ENCODE data around the gene CDH13. TPM values are rescaled to one million over a fixed set of nuclear protein-coding genes. Genes with fewer than 3 reads are reported as not detected.

CDH13 gene
- total and polyA plus RNA-seq, 9 donors = 1.9 to 34.2 (median 4.8) TPM

DNA sequence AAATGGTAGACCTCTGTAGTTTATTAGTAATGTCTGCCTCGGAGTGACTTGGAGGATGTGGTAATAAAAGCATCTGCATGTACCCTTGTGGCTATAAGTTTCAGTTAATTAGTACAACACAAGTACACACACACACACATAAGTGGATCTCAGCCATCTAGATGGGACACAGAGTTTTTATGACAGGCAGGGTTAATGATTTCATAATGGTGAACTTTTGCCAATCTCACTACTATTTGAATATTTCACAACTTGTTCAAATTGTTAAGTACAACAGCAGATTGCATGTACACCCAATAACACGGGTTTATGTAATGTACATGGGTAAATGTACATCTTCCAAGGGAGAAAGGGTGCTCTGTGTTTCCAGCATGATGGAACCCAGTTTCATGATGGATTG, 669.7 kb downstream of the CDH13 start:
- intact Hi-C loops (cut with DNase I) = no loop called here
- H3K36me3 ChIP-seq = no peaks in the 10 kb centered on the region
- no peak overlapping the region for H3K4me3 ChIP-seq
- no peaks in the 10 kb centered on the region for H3K9me3 ChIP-seq
- no peaks in the 10 kb centered on the region for H3K27me3 ChIP-seq
- TF ChIP-seq POLR2A (IDR thresholded peaks at IDR 0.05) = no peak
- TF ChIP-seq, protein P1, sequence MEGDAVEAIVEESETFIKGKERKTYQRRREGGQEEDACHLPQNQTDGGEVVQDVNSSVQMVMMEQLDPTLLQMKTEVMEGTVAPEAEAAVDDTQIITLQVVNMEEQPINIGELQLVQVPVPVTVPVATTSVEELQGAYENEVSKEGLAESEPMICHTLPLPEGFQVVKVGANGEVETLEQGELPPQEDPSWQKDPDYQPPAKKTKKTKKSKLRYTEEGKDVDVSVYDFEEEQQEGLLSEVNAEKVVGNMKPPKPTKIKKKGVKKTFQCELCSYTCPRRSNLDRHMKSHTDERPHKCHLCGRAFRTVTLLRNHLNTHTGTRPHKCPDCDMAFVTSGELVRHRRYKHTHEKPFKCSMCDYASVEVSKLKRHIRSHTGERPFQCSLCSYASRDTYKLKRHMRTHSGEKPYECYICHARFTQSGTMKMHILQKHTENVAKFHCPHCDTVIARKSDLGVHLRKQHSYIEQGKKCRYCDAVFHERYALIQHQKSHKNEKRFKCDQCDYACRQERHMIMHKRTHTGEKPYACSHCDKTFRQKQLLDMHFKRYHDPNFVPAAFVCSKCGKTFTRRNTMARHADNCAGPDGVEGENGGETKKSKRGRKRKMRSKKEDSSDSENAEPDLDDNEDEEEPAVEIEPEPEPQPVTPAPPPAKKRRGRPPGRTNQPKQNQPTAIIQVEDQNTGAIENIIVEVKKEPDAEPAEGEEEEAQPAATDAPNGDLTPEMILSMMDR (IDR thresholded peaks at IDR 0.05) = no peak
- no peak for TF ChIP-seq EP300 (IDR thresholded peaks at IDR 0.05)
- 76 to 84% (median 78%) methylated on average over 2 of the region's 2 CpGs for WGBS, 3 donors
- H3K27ac ChIP-seq = no peak overlapping the region
- DNase-seq = no peak
- H3K4me1 ChIP-seq (ENCODE audit: insufficient read depth) = no peaks in the 10 kb centered on the region

DNA sequence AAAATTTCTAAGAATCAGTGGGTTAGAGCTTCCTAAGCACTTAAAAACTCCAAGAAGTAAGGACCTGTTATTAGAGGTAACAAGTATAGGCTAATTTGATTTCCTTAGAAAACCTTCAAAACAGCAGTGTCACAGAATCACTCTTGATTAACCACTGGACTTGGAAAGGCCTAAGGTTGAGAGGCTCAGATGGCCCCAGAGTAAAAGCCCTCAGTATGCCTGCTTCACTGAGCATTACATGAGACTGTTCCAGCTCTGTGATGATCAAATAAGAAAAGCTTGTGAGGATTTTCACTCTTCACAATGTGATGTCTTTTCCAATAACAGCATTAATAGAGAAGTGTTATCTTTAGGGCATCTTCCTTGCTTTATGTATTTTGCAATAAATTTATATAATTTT, 671.8 kb downstream of the CDH13 start:
- DNase-seq = no peak
- no peaks in the 10 kb centered on the region for H3K9me3 ChIP-seq
- TF ChIP-seq POLR2A (IDR thresholded peaks at IDR 0.05) (no peak), EP300 (IDR thresholded peaks at IDR 0.05) (no peak)
- TF ChIP-seq, protein P1 (IDR thresholded peaks at IDR 0.05) = no peak
- H3K4me3 ChIP-seq = no peak overlapping the region
- H3K27me3 ChIP-seq = no peaks in the 10 kb centered on the region
- H3K4me1 ChIP-seq (ENCODE audit: insufficient read depth) = no peaks in the 10 kb centered on the region
- intact Hi-C loops (cut with DNase I) = no loop called here
- H3K27ac ChIP-seq = no peak overlapping the region
- H3K36me3 ChIP-seq = no peaks in the 10 kb centered on the region

DNA sequence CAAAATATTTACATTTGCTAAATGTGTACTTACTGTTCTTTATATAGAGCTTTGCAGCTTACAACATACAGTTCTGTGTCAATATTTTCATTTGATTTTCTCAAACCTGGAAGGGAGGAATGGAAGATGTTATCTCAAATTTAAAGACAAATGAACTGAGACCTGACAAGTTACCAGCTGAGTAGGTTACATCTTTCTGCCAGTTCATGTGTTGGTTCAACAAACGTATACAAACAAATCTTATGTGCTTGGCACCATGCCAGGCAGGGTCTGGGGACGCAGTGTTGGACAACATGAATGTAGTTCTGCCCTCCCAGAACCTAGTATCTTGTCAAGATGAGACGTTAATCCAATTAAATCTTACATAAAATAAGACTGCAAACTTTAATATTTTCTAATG, 673.6 kb downstream of the CDH13 start:
- Histone ChIP-seq H3K27ac (no peak overlapping the region), H3K9me3 (no peaks in the 10 kb centered on the region), H3K27me3 (no peaks in the 10 kb centered on the region), H3K4me1 (ENCODE audit: insufficient read depth) (no peaks in the 10 kb centered on the region), H3K4me3 (no peak overlapping the region), H3K36me3 (no peaks in the 10 kb centered on the region)
- intact Hi-C loops (cut with DNase I) = no loop called here
- WGBS, 3 donors = 21 to 34% (median 31%) methylated on average over 3 of the region's 3 CpGs
- TF ChIP-seq, protein P1 (IDR thresholded peaks at IDR 0.05) = no peak
- no peak for TF ChIP-seq POLR2A (IDR thresholded peaks at IDR 0.05)
- no peak for TF ChIP-seq EP300 (IDR thresholded peaks at IDR 0.05)
- DNase-seq = no peak

DNA sequence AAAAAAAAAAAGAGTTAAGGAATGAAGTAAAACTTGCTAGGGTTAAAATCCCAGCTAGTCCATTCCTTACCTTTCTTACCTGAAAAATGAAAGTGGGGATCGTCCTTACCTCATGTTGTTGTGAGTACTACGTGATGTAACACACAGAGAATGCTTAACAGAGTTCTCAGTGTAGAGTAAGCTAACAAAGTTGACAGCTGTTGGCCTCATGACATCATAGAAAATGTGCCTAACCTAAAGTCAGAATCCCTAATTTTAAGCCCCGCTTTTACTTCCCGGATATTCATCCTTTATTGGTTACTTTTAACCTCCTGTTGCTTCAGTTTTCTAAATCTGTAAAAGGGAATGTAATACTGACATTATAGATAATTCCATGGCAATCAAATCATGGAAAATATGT, 675.2 kb downstream of the CDH13 start:
- Histone ChIP-seq H3K27ac (no peak overlapping the region), H3K4me3 (no peak overlapping the region), H3K36me3 (no peaks in the 10 kb centered on the region), H3K9me3 (no peaks in the 10 kb centered on the region), H3K4me1 (ENCODE audit: insufficient read depth) (no peaks in the 10 kb centered on the region), H3K27me3 (no peaks in the 10 kb centered on the region)
- intact Hi-C loops (cut with DNase I) = no loop called here
- no peak for TF ChIP-seq POLR2A (IDR thresholded peaks at IDR 0.05)
- no peak for TF ChIP-seq EP300 (IDR thresholded peaks at IDR 0.05)
- TF ChIP-seq, protein P1 (IDR thresholded peaks at IDR 0.05) = no peak
- 48 to 62% (median 57%) methylated on average over 4 of the region's 4 CpGs for WGBS, 3 donors
- DNase-seq = no peak

DNA sequence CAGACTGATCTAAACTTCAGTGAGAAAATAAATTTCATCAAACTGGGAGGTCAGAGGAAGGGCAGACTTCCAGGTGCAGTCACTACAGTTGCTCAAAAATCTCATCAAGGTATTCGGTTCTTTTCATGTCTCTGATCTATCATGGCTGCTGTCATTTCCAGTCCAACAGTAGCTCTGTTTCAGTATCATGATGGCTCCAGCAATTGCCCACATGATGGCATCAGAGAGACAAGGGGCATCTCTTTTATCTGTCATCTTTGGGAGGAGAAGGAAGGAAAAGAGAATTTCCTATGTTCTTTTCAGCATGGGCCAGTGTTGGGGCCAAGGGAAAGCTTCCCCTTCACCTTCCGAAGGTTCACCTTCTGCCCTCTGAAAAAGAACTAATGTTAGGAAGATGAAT, 676.1 kb downstream of the CDH13 start:
- Histone ChIP-seq H3K27ac (no peak overlapping the region), H3K36me3 (no peaks in the 10 kb centered on the region), H3K4me3 (no peak overlapping the region), H3K27me3 (no peaks in the 10 kb centered on the region), H3K9me3 (no peaks in the 10 kb centered on the region), H3K4me1 (ENCODE audit: insufficient read depth) (no peaks in the 10 kb centered on the region)
- DNase-seq = no peak
- intact Hi-C loops (cut with DNase I) = no loop called here
- 79 to 89% (median 82%) methylated on average over 2 of the region's 2 CpGs for WGBS, 3 donors
- TF ChIP-seq, protein P1 (IDR thresholded peaks at IDR 0.05) = no peak
- TF ChIP-seq EP300 (IDR thresholded peaks at IDR 0.05) (no peak), POLR2A (IDR thresholded peaks at IDR 0.05) (no peak)
